ENCODE results near the gene OTOGL. TPM values are rescaled to one million over a fixed set of nuclear protein-coding genes. Genes with fewer than 3 reads are reported as not detected.

The OTOGL gene
- total RNA-seq, 1 experiment from 2014 or later = 3.4 TPM

GRCh38 chr12:80175307-80175930 lies 76.1 kb downstream of the OTOGL start:
- DNase-seq (ENCODE audit: extremely low read depth, low read depth) = no peak

- DNase-seq (ENCODE audit: extremely low read depth, low read depth) = no peak
Observed at GRCh38 chr12:80176706-80177105, 77.4 kb downstream of the OTOGL start.

GRCh38 chr12:80178846-80179245 lies 79.5 kb downstream of the OTOGL start:
- DNase-seq (ENCODE audit: extremely low read depth, low read depth) = no peak

GRCh38 chr12:80183939-80184338 lies 84.6 kb downstream of the OTOGL start:
- no peak for DNase-seq (ENCODE audit: extremely low read depth, low read depth)

GRCh38 chr12:80184926-80185325 lies 85.6 kb downstream of the OTOGL start:
- DNase-seq (ENCODE audit: extremely low read depth, low read depth) = no peak

GRCh38 chr12:80186727-80187217 lies 87.4 kb downstream of the OTOGL start:
- DNase-seq (ENCODE audit: extremely low read depth, low read depth) = peak; percentile 87

GRCh38 chr12:80187660-80188090 lies 88.3 kb downstream of the OTOGL start:
- DNase-seq (ENCODE audit: extremely low read depth, low read depth) = no peak

GRCh38 chr12:80188576-80188975 lies 89.2 kb downstream of the OTOGL start:
- DNase-seq (ENCODE audit: extremely low read depth, low read depth) = no peak

- no peak for DNase-seq (ENCODE audit: extremely low read depth, low read depth)
Observed at GRCh38 chr12:80189241-80189640, 89.9 kb downstream of the OTOGL start.

- no peak for DNase-seq (ENCODE audit: extremely low read depth, low read depth)
Observed at GRCh38 chr12:80190001-80190400, 90.7 kb downstream of the OTOGL start.

GRCh38 chr12:80192087-80192486 lies 92.8 kb downstream of the OTOGL start:
- no peak for DNase-seq (ENCODE audit: extremely low read depth, low read depth)

GRCh38 chr12:80193865-80194264 lies 94.5 kb downstream of the OTOGL start:
- no peak for DNase-seq (ENCODE audit: extremely low read depth, low read depth)

GRCh38 chr12:80195074-80195726 lies 95.9 kb downstream of the OTOGL start:
- DNase-seq (ENCODE audit: extremely low read depth, low read depth) = peak; percentile 50

- DNase-seq (ENCODE audit: extremely low read depth, low read depth) = no peak
Observed at GRCh38 chr12:80195737-80196136, 96.4 kb downstream of the OTOGL start.

- no peak for DNase-seq (ENCODE audit: extremely low read depth, low read depth)
Observed at GRCh38 chr12:80196419-80196818, 97.1 kb downstream of the OTOGL start.

GRCh38 chr12:80198782-80199337 lies 99.5 kb downstream of the OTOGL start:
- DNase-seq (ENCODE audit: extremely low read depth, low read depth) = no peak

- no peak for DNase-seq (ENCODE audit: extremely low read depth, low read depth)
Observed at GRCh38 chr12:80199931-80200330, 100.6 kb downstream of the OTOGL start.

GRCh38 chr12:80200414-80200813 lies 101.1 kb downstream of the OTOGL start:
- DNase-seq (ENCODE audit: extremely low read depth, low read depth) = no peak

GRCh38 chr12:80201908-80202307 lies 102.6 kb downstream of the OTOGL start:
- DNase-seq (ENCODE audit: extremely low read depth, low read depth) = no peak

- DNase-seq (ENCODE audit: extremely low read depth, low read depth) = no peak
Observed at GRCh38 chr12:80205960-80206359, 106.6 kb downstream of the OTOGL start.

- DNase-seq (ENCODE audit: extremely low read depth, low read depth) = no peak
Observed at GRCh38 chr12:80208071-80208470, 108.7 kb downstream of the OTOGL start.

- DNase-seq (ENCODE audit: extremely low read depth, low read depth) = no peak
Observed at GRCh38 chr12:80211671-80212070, 112.3 kb downstream of the OTOGL start.
